NCI-H2196 (cell line): ENCODE measurements around the gene MTARC2.

Experiments
- DNase-seq: peaks from one replicate; lab custom pipeline; 2025; ENCODE audit not compliant: unreplicated experiment; lab: John Stamatoyannopoulos, UW

The MTARC2 gene

DNA sequence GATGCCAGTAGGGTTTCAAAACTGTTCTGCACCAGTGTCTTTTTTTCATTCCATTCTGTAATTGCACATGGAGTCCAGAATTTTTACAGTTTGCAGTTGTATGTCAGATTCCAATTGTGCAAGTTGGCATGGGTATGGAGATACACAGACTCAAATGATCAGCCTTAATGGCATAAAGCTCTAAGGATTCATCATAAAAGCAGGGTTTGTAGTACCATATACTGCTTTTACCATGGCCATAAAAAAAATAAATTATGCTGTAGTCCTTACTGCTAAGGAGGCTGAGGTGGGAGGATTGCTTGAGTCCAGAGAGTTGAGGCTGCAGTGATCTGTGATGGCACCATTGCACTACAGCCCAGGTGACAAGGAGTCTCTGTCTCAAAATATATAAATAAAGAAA, 48.9 kb downstream of the MTARC2 start:
- DNase-seq, result no peak

DNA sequence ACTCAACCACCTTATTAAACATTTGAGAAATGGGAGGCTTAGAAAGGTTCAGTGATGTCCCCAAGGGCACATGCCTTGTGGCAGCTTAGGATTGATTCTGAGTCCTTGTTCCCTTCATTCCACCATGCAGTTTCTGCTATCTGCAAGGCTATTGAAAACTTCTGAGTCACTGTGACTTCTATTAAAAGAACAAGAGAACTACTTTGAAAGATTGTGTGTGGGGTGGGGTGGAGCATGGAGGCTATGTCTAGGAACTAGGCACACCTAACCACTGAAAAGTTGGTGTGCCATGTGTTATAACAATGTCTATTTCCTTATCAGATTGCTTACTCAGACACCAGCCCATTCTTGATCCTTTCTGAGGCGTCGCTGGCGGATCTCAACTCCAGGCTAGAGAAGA, 49.4 kb downstream of the MTARC2 start:
- DNase-seq, result no peak

DNA sequence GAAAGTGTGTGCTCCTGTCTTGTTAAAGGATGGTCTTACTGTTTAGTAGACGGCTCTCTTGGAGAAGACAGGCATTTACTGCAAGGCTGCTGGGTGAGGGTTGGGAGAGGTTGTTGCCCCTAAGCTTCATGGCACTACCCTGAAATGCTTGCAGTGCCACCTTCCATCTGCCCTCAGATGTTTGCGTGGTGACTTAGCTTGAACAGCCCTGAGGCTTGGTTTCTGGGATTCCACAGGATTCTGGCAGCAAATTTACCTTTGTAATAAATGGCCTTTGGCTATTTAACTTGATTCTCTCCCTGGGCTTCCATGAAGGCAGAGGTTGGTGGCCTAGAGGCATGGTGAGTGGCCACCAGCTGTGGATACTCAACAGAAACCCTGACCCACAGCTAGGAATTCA, 50.2 kb downstream of the MTARC2 start:
- no peak for DNase-seq

DNA sequence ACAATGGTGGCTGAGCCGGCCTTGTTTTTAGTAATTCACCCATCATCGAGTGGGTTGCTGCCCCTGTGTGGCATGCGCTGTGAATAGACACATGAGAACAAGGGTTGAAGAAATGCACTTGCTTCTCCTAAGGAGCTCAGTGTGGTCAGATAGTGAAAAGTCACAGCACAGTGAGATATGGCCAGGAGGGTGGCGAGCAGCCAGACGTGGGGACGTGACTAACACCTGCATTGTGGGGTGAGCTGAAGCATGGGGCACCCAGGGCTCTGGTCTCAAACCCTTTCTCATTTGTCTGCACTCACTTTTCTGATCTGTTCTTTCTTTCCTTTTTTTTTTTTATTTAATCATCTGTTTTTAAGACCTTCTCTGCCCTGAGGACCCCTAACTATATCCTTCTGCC, 52.1 kb downstream of the MTARC2 start:
- no peak for DNase-seq

DNA sequence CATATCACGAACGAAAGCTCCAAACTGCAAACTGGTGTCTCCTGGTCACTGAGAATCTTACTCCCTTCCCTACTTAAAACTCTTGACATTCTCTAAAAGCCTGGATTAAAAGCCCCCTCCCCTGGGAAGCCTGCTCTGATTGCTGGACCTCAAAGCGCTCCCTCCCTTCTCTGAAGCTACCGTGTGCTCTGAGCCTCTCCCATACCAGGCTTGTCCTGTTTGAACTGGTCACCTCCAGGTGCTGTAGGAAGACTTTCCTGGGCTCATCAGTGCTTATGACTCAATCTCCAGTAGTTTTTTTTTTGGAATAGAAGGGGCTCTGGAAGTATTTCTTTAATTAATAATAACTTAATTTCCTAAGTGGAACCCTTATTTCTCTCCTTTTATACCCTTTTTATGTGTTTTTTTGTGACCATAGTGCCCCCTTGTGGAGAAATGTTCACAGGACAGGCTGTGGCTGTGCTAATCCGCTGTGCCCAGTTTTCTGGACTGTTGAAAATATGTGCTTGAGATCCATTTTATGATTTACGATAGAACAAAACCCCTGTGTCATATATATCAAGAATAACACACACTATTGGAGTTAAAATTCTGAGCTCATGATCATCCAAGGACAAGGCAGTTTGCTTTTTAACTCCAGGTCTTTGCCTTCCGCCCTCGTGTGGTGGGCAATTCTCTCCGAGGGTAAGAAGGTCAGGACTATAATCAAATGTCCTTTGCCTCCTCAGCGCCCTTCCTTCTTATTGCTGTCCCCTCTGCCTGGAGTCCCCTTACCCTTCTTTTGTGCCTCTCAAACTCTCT, 55.5 kb downstream of the MTARC2 start:
- peak; percentile 40 for DNase-seq

DNA sequence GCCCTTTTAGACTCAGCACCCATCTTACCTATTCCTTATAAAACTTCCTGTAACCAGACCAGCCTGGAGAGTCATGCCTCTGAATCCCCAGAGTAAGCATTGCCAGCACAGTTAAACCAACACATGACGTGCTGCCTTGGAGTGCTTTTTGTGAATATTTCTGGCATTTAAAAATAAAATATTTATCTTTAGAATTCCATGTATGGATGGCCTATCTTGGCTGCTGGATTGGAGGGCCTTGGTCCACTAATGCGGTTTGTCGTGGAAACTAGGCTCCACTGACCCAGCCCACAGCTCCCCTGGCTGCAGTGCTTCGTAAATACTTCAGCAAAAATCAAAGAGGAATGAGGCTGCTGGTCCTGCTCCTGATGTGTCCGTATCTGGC, 56.1 kb downstream of the MTARC2 start:
- no peak for DNase-seq

DNA sequence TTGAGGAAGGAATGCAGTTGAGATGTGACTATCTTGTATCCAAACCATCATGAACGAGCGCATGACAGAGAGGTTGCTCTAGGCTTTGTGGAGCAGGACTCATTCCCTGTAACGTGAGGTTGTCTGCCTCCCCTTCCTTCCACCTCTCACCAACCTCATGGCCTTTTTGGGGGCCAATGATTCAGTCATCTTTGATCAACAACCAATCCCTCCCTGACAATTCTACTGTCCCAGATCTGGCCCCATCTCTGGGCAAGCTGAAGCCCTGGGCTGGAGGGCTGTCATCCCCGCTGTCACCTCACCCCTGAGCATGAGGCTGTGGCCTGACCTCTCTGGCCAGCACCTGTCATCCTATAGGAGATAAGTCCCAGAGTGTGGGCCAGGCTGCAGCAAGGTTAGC, 58.3 kb downstream of the MTARC2 start:
- no peak for DNase-seq

DNA sequence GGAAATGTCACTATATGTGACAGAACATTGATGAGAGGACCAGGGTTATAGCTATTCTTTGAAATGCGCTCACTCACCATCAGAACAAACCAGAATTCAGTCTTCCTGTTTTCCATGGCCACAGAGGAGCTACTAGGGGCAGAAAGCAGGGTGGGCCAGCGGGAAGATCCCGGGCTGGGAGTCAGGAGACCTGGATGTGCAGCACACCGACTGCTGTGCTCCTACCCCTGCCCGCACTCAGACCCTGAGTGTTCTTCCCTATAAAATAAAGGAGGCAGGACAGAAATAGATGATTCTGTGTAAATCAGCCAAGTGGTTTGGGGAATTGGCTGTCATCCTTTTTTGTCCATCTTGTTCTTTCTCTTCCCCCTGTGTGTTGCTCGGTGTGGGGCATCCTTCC, 59.6 kb downstream of the MTARC2 start:
- DNase-seq, result no peak

DNA sequence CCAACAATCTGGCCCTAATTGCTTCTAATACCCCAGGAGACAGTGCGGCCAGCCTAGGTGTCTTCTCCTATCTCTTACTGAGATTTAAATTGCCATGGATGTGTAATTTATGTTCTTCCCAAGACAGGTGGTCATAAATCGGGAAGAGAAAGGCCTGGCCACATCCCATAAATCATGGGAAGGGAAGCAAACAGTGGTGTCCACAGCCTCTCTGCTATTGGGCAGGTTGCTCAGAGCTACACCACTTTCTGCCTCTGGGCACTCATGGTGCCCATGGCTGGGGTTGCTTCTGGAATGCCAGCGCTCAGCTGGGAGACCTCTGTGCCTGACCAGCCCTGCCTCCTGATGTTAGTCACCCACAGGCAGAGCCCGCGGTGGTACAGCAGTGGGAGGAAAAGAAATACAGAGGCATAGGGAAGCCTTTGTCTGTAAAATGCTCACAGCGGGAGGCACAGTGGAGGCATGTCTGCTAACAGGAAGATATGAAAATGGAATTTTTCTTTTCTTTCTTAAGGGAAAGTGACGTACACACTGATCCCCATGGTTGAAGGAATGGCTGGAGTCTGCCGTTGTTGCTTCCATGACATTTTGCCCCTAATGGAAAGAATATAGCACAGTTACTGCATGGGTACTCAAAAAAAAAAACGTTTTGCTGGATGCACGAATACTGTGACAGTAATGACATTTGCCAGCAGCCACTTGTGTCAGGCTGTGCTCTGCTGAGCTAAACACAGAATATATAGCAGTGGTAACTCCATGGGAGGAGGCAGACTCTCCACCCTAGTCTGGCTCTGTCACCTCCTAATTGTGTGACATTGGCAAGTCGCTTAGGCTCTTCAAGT, 60.4 kb downstream of the MTARC2 start:
- no peak for DNase-seq

DNA sequence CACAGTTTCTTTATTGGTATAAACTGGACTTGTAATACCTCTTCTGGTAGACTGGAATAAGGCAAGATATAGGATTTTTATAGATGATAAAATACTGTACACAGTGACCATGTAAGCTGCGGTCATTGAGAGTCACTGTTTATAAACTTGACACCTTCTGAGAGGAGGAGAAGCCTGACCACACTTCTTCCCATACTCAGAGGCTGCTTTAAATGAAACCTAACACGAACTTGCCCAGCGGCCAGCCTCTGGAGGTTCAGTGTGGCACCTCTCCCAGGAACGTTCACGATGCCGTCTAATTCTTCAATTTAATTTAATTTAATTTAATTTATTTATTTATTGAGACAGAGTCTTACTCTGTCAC, 61.0 kb downstream of the MTARC2 start:
- no peak for DNase-seq

DNA sequence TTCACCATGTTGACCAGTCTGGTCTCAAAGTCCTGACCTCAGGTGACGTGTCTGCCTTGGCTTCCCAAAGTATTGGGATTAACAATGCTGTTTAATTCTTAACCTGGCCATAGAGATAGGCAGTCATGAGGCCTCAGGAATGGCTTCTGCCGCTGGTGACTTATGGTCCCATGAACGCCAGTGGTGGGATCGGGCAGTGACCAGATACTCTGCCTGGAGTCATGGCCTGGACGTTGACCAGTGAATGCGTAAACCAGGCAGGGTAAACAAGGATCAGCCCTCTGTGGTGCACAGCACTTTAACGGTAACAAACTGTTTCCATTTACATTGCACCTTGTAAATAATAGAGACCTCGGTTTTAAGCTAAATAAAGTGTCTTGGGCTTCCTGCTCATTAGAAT, 61.6 kb downstream of the MTARC2 start:
- DNase-seq, result no peak

DNA sequence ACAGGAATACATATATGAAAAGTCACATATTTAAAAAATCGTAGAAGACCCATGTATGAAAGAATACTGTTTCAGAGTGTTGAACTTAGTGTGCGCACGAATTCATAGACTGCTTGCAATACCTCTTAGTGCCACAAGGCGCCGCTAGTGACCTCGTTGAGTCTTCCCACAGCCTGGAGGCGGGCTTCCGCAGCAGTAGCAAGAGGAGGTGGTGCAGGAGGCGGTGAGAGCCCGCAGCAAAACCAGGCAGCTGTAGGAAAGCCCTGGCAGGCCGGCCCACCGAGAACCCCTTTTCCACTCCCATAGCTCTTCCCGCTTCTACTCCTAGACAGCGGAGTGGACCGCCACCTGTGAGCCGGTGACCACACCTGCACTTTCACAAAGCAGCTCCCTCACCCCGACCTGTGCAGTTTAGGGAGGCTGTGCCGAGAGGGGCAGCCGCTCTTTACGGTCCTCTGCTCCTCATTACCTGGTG, 62.1 kb downstream of the MTARC2 start:
- peak; percentile 47 for DNase-seq

DNA sequence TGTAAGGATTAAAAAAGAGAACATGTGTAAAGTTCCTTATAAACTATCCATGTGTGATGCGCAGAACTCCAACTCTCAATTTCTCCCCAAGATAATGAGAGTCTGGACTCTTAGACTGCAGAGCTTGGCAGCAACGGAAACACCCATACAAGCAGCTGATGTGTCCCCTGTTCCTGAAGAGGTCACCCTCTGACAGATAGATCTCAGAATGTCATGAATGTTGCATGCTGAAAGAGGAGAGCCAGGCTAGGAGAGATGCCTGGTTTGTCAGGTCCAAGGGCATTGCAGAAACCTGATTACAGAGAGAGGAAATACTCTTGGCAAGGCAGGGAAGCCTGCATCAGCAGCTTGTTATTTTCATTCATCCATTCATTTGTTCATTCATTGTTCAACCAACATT, 62.8 kb downstream of the MTARC2 start:
- no peak for DNase-seq

DNA sequence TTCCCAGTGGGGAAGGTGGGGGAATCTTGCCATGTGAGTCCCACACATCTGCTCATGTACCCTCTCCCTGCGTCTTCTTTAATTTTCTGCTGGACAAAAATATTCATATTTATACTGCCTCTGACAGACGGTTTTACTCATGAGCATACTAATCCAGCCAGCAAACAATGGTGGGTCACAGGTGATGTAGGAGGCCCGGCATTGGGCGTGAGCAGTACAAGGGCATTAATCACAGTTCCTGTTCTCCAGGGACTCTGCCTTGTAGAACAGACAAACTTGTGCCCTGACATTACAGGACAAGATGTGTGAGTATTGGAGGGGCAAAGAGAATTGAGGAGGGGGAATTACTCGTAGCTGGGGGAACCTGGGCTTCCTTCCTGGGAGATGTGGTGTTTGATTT, 63.6 kb downstream of the MTARC2 start:
- DNase-seq, result no peak

DNA sequence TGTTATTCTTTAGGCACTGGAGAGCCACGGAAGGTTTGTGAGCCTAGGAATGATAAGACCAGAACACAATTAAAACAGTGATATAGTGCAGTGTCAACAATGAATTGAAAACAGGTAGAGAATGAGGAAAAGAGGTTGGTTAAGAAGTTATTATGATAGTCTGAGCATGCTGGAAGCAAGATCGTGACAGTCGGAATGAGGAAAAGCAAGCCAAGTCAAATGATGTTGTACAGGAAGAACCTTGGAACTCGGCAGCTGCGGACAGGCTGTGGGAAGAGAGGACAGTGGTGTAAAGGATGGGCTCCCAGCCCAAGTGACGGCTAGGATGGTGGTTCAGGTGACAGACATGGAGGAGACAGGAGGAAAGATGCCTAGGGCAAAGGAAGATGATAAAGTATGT, 64.2 kb downstream of the MTARC2 start:
- DNase-seq, result no peak

DNA sequence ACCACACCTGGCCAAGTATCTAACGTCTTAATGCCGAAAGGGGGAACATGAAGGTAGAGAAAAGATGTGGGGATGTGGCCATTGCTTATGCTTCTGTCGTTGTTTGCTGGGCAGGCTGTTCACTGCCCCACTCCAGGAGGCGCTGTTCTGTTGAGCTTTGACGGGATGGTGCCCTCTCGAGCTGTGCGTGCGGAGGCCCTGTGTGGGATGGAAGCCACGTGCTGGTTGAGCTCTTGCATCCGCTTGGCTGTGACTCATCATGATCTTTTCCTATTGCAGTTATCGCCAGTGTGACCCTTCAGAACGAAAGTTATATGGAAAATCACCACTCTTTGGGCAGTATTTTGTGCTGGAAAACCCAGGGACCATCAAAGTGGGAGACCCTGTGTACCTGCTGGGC, 64.9 kb downstream of the MTARC2 start:
- no peak for DNase-seq

DNA sequence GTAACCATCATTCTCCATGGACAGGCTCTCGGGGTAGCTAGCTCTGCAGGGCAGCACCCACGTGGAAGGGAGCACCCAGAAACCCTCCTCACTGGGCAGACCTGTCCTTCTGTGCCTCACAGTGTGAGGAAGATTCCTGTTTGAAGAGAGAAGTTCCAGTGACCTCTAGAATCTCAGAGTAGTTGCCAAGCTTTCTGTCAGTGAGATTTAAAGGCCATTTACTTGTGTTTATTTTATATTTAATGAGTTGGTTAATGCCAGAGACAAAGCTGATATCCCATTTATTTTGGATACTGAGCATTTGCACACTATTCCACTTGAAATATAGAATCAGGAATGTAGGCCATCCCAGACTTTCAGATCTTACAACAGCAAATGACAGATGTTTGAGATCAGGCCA, 67.3 kb downstream of the MTARC2 start:
- no peak for DNase-seq

DNA sequence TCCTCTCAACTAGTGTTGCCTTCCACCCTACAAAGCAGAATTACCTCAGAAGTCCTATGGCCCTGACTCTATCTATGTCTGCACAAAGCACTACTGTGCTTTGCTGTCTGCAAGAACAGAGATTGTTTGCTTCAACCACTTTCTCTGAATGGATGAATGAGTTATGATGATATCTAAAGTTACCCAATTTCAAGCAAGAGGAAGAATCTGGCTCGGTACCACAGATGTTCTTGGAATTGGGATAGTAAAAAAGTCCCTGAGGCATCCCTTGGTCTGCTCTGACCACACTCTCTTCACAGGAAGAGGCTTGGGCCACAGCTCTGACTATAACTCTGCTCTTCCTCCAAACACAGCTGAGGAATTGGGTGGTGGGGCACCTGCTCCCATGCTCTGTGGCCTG, 69.8 kb downstream of the MTARC2 start:
- no peak for DNase-seq

DNA sequence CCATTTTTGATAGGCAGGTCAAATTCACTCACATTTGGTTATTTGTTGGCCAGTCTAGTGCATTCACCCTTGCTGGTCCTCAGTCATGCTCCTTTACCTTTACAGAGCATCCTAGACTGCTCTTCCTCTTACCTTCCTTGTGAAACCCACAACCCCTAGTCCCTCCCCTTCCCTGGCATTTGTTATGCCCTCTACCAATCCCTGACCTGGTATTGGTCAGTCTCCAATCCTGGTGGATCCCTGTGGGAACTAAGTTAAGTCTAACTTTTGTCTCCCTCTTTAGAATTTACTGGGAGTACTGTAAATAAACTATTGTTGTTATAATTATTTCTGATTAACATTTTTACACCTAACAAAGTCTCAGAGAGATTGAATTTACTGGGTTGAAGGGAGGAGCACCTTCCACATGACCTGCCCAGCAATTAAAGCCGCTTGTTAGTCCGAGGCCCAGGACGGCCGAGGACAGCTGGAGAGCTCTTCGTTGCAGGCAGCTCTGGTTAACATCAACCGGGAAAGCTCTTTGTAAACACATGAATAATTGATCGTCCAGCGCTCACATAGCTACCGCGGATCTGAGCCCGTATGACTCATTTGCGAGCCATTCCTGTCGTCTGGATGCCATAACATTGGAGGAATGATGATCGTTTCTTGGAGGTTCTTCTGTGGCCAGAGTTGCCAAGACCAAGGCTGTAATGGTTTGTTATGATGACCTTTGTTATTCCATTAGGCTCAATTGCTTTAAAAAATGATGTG, 70.5 kb downstream of the MTARC2 start:
- no peak for DNase-seq

DNA sequence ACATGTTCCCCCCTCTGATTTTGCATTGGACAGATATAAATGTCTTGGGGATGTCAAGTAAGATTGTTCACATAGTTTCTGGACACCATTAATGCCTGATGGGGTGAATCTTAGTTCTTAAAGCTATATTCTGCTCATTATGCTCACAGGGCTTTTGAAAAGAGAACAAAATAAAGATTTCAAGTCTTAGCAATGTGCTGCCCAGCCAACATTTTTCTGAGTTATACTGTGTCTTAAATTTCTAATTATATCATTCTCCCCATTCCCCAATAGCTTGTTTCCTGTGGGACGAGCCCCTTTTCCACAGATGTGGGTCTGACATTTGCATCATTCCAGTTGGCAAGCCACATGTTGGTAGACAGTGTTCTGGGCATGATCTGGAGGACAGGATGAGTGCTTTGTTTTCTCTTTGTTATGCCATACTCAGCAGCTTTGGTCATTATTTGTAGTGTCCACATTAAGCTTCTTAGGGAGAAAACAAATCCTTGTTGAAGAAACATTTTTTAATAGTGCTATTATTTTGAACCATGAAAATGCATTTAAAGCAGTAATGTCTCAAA, 71.4 kb downstream of the MTARC2 start:
- no peak for DNase-seq
